HEK293 (cell line): Measurements from ENCODE around the gene SANBR.

Experiments
- IKZF3 ChIP-seq: fragments of 450-650 bp; IDR thresholded peaks from 2 replicates; pipeline ENCODE4 v1.5.0; 2018; ENCODE audit warnings: missing biosample characterization, mild to moderate bottlenecking, missing genetic modification characterization, moderate library complexity
- MYNN ChIP-seq: fragments of 450-650 bp; formaldehyde crosslinking; IDR thresholded peaks from 2 replicates; pipeline ENCODE4 v1.5.1; 2016; ENCODE audit warnings: missing biosample characterization, missing genetic modification characterization, borderline replicate concordance
- SP7 ChIP-seq: fragments of 450-650 bp; formaldehyde crosslinking; IDR thresholded peaks from 2 replicates; pipeline ENCODE4 v1.5.1; 2016; ENCODE audit warnings: missing biosample characterization, missing genetic modification characterization
- ZBTB7A ChIP-seq: fragments of 450-650 bp; formaldehyde crosslinking; IDR thresholded peaks from 2 replicates; pipeline ENCODE4 v1.5.1; 2016; ENCODE audit warnings: low read depth, missing biosample characterization, missing genetic modification characterization
- ZNF140 ChIP-seq: fragments of 450-650 bp; formaldehyde crosslinking; IDR thresholded peaks from 2 replicates; pipeline ENCODE4 v1.5.1; 2016; ENCODE audit warnings: missing biosample characterization, missing genetic modification characterization
- ZNF16 ChIP-seq: fragments of 450-650 bp; formaldehyde crosslinking; IDR thresholded peaks from 2 replicates; pipeline ENCODE4 v1.5.1; 2016; ENCODE audit warnings: low read depth, missing biosample characterization, missing genetic modification characterization
- ZNF404 ChIP-seq: fragments of 450-650 bp; formaldehyde crosslinking; IDR thresholded peaks from 2 replicates; pipeline ENCODE4 v1.5.1; 2017; ENCODE audit warnings: missing biosample characterization, missing genetic modification characterization
- ZNF704 ChIP-seq: fragments of 450-650 bp; formaldehyde crosslinking; IDR thresholded peaks from 2 replicates; pipeline ENCODE4 v1.5.1; 2016; ENCODE audit warnings: missing biosample characterization, missing genetic modification characterization
- TF ChIP-seq, protein P1 (sequence below): fragments of 450-650 bp; formaldehyde crosslinking; IDR thresholded peaks from 2 replicates; pipeline ENCODE4 v1.5.1; 2016; ENCODE audit warnings: missing biosample characterization, missing genetic modification characterization
- TF ChIP-seq, protein P2 (sequence below): fragments of 450-650 bp; formaldehyde crosslinking; IDR thresholded peaks from 2 replicates; pipeline ENCODE4 v1.5.1; 2016; ENCODE audit warnings: missing biosample characterization, missing genetic modification characterization
- TF ChIP-seq, protein P3 (sequence below): fragments of 450-650 bp; formaldehyde crosslinking; optimal IDR thresholded peaks from 2 replicates; pipeline ENCODE3; 2016; ENCODE audit warnings: missing biosample characterization, mild to moderate bottlenecking, missing genetic modification characterization

GRCh38 chr2:61021228-61021660 lies 44.4 kb upstream of the SANBR start:
- TF ChIP-seq ZNF140 (tag by site-specific recombination) (no peak), ZNF404 (tag by site-specific recombination) (no peak), ZNF16 (no peak), MYNN (tag by site-specific recombination) (no peak), ZBTB7A (no peak), IKZF3 (tag by site-specific recombination) (no peak), ZNF704 (no peak), SP7 (tag by site-specific recombination) (no peak)
- TF ChIP-seq, protein P1, sequence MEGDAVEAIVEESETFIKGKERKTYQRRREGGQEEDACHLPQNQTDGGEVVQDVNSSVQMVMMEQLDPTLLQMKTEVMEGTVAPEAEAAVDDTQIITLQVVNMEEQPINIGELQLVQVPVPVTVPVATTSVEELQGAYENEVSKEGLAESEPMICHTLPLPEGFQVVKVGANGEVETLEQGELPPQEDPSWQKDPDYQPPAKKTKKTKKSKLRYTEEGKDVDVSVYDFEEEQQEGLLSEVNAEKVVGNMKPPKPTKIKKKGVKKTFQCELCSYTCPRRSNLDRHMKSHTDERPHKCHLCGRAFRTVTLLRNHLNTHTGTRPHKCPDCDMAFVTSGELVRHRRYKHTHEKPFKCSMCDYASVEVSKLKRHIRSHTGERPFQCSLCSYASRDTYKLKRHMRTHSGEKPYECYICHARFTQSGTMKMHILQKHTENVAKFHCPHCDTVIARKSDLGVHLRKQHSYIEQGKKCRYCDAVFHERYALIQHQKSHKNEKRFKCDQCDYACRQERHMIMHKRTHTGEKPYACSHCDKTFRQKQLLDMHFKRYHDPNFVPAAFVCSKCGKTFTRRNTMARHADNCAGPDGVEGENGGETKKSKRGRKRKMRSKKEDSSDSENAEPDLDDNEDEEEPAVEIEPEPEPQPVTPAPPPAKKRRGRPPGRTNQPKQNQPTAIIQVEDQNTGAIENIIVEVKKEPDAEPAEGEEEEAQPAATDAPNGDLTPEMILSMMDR (tag by site-specific recombination), result no peak
- TF ChIP-seq, protein P2, sequence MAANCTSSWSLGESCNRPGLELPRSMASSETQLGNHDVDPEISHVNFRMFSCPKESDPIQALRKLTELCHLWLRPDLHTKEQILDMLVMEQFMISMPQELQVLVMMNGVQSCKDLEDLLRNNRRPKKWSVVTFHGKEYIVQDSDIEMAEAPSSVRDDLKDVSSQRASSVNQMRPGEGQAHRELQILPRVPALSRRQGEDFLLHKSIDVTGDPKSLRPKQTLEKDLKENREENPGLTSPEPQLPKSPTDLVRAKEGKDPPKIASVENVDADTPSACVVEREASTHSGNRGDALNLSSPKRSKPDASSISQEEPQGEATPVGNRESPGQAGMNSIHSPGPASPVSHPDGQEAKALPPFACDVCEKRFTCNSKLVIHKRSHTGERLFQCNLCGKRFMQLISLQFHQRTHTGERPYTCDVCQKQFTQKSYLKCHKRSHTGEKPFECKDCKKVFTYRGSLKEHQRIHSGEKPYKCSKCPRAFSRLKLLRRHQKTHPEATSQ (tag by site-specific recombination), result no peak
- TF ChIP-seq, protein P3, sequence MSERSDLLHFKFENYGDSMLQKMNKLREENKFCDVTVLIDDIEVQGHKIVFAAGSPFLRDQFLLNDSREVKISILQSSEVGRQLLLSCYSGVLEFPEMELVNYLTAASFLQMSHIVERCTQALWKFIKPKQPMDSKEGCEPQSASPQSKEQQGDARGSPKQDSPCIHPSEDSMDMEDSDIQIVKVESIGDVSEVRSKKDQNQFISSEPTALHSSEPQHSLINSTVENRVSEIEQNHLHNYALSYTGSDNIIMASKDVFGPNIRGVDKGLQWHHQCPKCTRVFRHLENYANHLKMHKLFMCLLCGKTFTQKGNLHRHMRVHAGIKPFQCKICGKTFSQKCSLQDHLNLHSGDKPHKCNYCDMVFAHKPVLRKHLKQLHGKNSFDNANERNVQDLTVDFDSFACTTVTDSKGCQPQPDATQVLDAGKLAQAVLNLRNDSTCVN (tag by site-specific recombination), result no peak
